GM19238 (cell line): ENCODE measurements around the gene CCDC88A.

ENCODE experiments used
- DNase-seq: peaks from one replicate; pipeline ENCODE4 v3.0.0; 2011; ENCODE audit warnings: low spot score; ENCODE audit not compliant: insufficient read length

Gene CCDC88A

GRCh38 chr2:55239656-55240222, 179.9 kb downstream of the CCDC88A start:
- no peak for DNase-seq
